Measurements from ENCODE around the gene TAF4B.

DNA sequence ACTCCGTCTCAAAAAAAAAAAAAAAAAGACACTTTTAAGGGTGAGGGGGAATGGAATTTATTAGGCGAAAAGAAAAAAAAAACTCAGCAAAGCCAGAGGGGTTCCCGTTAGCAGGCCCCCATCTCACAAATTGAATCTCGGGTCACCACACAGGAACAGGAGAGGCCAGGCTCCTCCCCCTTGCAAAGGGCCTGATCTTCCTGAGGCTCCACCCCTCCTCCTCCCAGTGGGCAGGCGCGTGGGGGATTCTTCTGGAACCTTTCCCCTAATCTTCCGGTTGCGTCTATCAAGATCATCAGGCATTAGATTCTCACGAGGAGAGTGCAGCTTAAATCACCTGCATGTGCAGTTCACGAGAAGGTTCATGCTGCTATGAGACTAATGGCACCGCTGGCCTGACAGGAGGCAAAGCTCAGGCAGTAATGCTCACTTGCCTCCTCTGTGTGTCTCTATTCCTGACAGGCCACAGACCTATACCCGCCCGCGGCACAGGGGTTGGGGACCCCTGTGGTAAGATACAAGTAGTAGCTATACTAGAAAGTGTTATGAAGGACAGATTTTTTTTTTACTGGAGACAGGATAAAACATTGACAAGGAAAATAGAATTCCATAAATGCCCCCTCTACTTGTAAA lies 45.8 kb downstream of the TAF4B start:
- TF ChIP-seq CTCF (IDR thresholded peaks at IDR 0.05; ENCODE audit: poor library complexity) (no peak), EZH2 (IDR thresholded peaks at IDR 0.05; ENCODE audit: borderline replicate concordance) (no peak)
